Measurements from ENCODE around the gene TMEM235.
"Not testable (repeated sequence)": the region's sequence is repeated elsewhere in the genome, so short reads cannot be mapped to it uniquely, and the experiment has no call there.

Gene TMEM235

DNA sequence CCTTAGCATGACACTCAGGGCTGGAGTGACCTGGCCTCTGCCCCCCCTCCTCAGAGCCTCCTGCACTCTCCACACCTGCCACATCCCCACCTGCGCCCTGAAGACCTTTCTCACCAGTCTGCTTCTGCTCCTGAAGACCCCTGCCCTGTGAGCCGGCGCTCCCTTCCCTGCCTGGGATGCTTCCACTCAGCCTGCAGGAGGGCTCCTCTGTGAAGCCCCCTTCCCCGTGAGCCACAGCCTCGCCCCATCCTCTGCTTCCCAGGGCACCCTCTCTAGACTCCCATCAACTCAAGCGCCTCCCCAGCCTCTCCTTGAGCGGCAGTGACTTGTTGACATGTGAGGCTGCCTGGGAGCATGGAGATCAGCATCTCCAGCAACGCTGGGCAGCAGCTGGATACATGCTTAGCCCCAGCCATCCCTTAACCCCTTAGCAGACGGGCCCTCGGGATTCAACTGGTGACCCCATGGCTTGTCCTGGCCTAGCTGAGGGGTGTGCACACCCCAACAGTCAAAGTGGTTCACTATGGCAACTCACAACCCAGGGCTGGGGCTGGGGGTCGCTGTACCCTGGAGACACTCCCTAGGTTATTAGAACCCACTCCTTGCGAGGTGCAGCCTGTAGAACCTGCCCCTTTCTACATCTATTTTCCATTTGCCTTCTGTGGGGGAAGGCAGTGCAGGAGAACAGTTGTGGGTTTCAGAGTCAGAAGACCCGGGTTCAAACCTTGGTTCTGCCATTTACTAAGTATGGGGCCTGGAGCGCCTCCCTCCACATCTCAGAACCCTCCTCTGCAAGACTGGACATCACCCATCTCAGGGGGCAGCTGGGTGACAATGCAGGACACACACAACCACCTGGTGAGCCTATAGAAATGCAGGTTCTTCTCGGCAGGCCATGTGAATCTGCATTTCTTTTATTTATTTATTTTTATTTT lies 21.5 kb downstream of the TMEM235 start:
- FAIRE-seq = no peak

DNA sequence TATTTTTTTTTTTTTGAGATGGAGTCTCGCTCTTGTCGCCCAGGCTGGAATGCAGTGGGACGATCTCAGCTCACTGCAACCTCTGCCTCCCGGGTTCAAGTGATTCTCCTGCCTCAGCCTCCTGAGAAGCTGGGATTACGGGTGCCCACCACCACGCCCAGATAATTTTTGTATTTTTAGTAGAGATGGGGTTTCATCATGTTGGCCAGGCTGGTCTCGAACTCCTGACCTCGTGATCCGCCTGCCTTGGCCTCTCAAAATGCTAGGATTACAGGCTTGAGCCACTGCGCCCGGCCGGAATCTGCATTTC lies 22.2 kb downstream of the TMEM235 start:
- FAIRE-seq; DNase-seq (ENCODE audit: insufficient read length, low spot score): not testable (repeated sequence)

More for the DNA sequence above, 21.5 kb downstream of the TMEM235 start:
- TF ChIP-seq SPI1 (IDR thresholded peaks at IDR 0.05; ENCODE audit: low read depth, low read length) (no peak), TAF1 (IDR thresholded peaks at IDR 0.05; ENCODE audit: low read depth, low read length) (no peak), POLR2AphosphoS5 (IDR thresholded peaks at IDR 0.05; ENCODE audit: low read depth, low read length) (no peak)
- no peak for DNase-seq (ENCODE audit: insufficient read length, low spot score)

DNA sequence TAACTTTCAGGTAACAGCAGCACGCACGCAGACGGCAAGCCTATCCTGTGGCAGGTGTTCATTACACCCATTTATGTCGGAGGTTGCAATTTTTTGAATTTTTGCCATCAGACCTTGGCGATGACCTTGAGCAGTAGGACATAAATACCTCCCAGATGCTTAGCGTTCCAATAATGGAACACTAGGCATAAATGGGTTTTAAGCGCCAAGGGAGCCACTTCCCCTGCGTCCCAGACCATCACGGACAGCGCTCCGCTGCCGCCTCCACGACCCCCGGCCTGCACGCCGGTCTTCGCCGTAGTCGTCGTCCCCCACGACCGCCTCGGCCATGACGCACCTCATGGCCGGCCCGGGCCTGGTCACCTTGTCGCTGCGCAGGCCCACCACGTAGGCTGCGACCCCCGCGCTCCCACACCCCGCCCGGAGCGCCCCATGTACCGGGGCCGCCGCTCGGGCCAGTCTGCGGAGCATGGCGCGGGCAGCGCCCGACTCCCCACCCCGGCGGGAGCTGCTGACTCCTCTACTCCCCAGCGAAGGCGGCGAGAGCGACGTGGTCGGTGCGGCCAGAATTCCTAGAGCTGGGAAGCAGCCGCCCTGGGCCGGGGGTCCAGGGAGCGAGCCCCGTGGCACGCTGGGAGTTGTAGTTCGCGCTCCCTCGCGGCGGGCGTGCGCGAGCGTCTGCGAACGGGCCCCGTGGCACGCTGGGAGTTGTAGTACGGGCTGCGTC lies 22.7 kb downstream of the TMEM235 start:
- DNase-seq (ENCODE audit: insufficient read length, low spot score) (peak; percentile 84), FAIRE-seq (peak; percentile 96)
- TF ChIP-seq POU2F2 (IDR thresholded peaks at IDR 0.05; ENCODE audit: low read depth, low read length) = no peak
- TF ChIP-seq SPI1 (IDR thresholded peaks at IDR 0.05; ENCODE audit: low read depth, low read length) = no peak
- TF ChIP-seq POLR2AphosphoS5 (IDR thresholded peaks at IDR 0.05; ENCODE audit: low read depth, low read length) = no peak
- no peak for TF ChIP-seq TAF1 (IDR thresholded peaks at IDR 0.05; ENCODE audit: low read depth, low read length)
- no peak for TF ChIP-seq POLR2A (IDR thresholded peaks at IDR 0.05; ENCODE audit: low read depth, low read length)

DNA sequence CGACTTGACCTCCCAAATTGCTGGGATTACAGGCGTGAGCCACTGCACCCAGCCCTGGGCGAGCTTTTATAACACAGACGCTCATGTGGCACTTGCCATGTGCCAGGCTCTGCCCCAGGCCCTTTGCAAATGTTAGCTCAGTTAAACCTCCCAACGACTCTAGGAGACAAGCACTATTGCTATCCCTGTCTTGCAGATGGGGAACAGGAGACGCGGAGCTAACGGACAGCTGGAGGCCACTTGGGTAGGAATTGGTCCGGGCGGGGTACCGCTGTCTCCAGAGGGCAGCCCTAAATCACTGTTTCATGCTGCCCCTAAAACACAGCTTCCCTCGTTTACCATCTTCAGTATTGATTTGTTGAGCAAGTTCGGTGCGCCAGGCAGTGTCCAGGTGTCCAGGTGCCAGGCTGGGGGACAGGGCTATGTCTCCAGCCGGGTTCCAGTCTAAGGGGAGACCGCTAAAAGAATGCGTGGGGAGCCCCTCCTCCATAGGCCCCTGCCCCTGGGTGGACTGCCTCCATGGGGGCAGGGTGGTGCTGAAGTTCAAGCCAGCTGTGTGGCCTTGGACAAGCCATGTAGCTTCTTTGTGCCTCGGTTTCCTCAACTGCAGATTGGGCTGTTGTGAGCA lies 23.7 kb downstream of the TMEM235 start:
- DNase-seq (ENCODE audit: insufficient read length, low spot score) (no peak), FAIRE-seq (no peak)
- TF ChIP-seq POLR2A (IDR thresholded peaks at IDR 0.05; ENCODE audit: low read depth, low read length) = no peak

DNA sequence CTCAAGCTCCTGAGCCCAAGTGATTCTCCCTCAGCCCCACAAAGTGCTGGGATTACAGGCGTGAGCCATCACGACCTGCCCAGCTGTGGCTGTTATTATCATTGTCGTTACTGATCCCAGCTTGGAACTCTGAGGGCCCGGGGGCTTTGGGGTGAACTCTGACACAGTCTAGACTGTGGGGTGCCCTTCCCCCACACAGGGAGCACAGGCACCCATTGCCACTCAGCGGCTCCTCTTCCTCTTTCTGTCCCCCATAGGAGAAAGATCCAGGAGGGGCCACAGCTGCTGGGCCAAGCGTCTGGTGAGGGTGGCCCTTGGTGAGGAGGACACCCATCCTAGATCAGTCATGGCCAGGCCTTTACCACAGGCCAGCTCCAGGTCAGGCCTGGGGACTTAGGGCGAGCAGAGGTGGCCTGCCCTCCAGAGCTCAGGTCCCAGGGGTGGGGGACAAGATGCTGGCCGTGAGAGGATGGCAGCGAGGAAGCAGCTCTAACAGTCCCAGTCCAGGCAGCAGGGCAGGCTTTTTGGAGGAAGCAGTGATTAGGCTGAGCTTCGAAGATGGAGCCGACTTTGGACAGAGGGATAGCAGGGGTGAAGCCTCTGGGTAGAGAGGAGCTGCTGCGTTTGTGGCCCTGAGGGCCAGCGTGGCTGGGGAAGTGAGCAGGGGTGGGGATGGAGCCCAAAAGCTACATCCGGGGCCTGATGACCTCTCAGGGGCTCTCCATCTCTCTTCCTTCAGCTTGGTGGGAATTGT lies 24.7 kb downstream of the TMEM235 start:
- no peak for FAIRE-seq
- no peak for DNase-seq (ENCODE audit: insufficient read length, low spot score)
- no peak for TF ChIP-seq POLR2A (IDR thresholded peaks at IDR 0.05; ENCODE audit: low read depth, low read length)
- no peak for TF ChIP-seq POLR2AphosphoS5 (IDR thresholded peaks at IDR 0.05; ENCODE audit: low read depth, low read length)
- no peak for TF ChIP-seq POU2F2 (IDR thresholded peaks at IDR 0.05; ENCODE audit: low read depth, low read length)
- TF ChIP-seq TAF1 (IDR thresholded peaks at IDR 0.05; ENCODE audit: low read depth, low read length) = no peak
- no peak for TF ChIP-seq PAX5 (IDR thresholded peaks at IDR 0.05; ENCODE audit: insufficient read depth, low read length, severe bottlenecking)
- no peak for TF ChIP-seq SPI1 (IDR thresholded peaks at IDR 0.05; ENCODE audit: low read depth, low read length)

DNA sequence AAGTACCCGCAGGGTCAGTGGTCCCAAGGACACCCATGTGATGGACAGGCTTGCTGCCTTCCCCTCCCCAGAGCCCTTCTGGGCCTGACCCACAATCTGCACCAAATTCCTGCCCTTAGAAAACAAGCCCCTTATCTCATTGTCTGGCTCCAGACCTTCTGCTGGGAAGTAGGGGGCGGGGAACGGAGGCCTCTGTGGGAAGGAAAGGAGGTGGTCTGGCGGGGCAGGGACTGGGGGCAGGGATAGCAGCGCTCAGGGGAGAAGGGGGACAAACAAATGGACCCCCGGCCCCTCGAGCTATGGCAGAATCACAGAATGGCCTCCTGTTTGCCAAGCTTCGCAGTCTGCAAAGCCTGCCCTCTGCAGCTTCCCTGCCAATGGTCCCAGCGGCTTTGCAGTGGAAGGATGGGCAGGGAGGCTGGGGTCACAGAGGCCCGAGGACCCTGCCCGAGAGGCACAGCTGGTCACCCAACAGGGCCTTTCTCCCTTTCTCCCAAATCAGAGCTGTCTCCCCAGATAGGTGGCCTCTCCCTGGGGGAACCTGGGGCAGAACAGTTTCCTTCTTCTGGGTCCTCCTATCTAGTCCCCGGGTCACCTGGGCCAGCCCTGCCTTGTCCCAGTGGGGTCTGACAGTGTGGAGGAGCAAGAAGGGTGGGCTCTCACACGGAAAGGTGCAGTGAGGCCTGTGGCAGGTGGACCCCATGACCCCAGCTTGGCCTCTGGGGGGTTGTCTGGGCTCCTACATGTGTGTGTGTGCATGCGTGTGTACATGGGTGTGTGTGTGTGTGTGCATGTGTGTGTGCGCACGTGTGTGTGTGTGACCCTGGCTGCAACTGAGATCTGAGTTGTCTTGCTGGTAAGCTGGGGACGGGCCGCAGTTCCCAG lies 25.5 kb downstream of the TMEM235 start:
- DNase-seq (ENCODE audit: insufficient read length, low spot score) (no peak), FAIRE-seq (no peak)
- TF ChIP-seq POLR2A (IDR thresholded peaks at IDR 0.05; ENCODE audit: low read depth, low read length) = no peak
- no peak for TF ChIP-seq PAX5 (IDR thresholded peaks at IDR 0.05; ENCODE audit: insufficient read depth, low read length, severe bottlenecking)
- TF ChIP-seq SPI1 (IDR thresholded peaks at IDR 0.05; ENCODE audit: low read depth, low read length) = no peak
- TF ChIP-seq POLR2AphosphoS5 (IDR thresholded peaks at IDR 0.05; ENCODE audit: low read depth, low read length) = no peak
- no peak for TF ChIP-seq TAF1 (IDR thresholded peaks at IDR 0.05; ENCODE audit: low read depth, low read length)
- no peak for TF ChIP-seq POU2F2 (IDR thresholded peaks at IDR 0.05; ENCODE audit: low read depth, low read length)

DNA sequence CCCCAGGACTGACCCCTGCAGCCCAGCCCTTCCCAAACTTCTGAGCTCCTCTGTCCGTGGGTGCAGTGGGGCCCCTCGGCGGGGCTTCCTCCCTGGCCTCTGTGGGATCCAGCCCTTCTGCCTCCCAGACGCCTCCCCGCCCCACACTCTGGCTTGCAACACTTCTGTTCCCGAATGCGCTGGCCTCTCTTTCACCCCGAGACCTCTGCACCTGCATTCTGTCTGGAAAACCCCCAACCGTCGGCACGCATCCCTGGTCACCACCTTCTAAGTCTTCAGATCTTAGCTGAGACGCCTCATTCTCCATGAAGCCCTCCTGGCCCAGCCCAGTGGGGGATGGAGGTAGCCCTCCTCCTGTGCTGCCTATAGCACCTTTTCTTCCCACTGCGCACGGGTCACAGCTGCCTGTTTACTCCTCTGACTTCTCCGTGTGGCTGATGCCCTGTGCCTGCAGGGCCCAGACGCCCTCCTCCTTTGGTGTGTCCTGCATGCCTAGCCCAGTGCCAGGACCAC lies 26.4 kb downstream of the TMEM235 start:
- FAIRE-seq (peak; percentile 57), DNase-seq (ENCODE audit: insufficient read length, low spot score) (no peak)
- no peak for TF ChIP-seq TAF1 (IDR thresholded peaks at IDR 0.05; ENCODE audit: low read depth, low read length)
- peak; percentile 75 for TF ChIP-seq PAX5 (IDR thresholded peaks at IDR 0.05; ENCODE audit: insufficient read depth, low read length, severe bottlenecking)
- TF ChIP-seq POLR2A (IDR thresholded peaks at IDR 0.05; ENCODE audit: low read depth, low read length) = no peak
- no peak for TF ChIP-seq POLR2AphosphoS5 (IDR thresholded peaks at IDR 0.05; ENCODE audit: low read depth, low read length)

DNA sequence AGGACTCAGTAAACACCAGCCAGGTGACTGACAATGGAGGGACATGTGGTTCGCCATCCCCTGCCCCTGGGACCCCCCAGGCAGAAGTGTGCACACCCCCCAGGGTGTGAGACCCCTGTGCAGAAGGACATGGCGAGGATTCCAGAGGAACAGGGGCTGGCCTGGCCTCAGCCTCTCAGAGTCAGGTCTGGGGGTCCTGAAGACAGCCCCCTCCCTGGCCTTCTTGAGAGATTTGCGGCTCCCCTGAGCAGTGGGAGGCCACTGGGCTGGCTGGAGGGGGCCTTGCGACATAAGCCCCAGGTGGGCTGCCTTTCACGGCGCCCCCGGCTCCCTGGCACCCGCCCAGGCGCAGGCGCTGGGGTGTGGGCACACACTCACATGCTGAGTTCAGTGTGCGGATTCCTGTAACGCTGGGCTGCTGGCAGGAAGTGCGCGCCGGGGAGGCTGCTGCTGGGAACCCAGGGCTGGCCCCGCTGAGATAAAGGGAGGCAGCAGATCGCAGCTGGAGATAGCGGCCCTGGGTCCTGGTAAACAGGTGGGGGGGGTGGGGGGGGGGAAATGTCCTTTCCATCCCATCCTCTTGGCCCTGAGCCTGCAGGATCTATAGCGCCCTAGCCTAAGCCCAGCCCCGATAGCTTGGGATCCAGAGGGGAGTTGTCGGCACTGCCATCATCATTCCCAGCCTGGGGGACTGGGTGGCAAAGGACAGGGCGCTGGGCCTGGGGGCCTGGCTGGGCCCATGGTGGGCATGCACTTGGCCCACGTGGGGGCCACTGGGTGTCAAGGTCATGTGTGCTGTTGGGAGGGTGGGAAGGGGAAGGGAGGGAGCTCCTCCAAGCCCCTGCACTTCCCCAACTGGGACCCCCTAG lies 27.1 kb downstream of the TMEM235 start:
- no peak for FAIRE-seq

More for the DNA sequence above, 27.1 kb downstream of the TMEM235 start:
- DNase-seq (ENCODE audit: insufficient read length, low spot score) = no peak
- TF ChIP-seq SPI1 (IDR thresholded peaks at IDR 0.05; ENCODE audit: low read depth, low read length) (peak; percentile 29; the same call in 1 of the 2 replicates), POLR2AphosphoS5 (IDR thresholded peaks at IDR 0.05; ENCODE audit: low read depth, low read length) (no peak)
